Ishikawa (cell line): ENCODE results near the gene CBX3.

Experiments used
- CEBPB ChIP-seq: IDR thresholded peaks from 2 replicates; pipeline ENCODE4 v1.6.1; 2012
- CREB1 ChIP-seq: IDR thresholded peaks from 2 replicates; pipeline ENCODE4 v1.6.1; 2012; ENCODE audit warnings: low read depth
- EGR1 ChIP-seq: IDR thresholded peaks from 2 replicates; pipeline ENCODE4 v1.6.1; 2012
- EP300 ChIP-seq: IDR thresholded peaks from 2 replicates; pipeline ENCODE4 v1.6.1; 2012; ENCODE audit warnings: borderline replicate concordance
- TAF1 ChIP-seq: IDR thresholded peaks from 2 replicates; pipeline ENCODE4 v1.6.1; 2012; ENCODE audit warnings: low read depth, mild to moderate bottlenecking
- YY1 ChIP-seq: IDR thresholded peaks from 2 replicates; pipeline ENCODE4 v1.6.1; 2012; ENCODE audit warnings: low read depth
- TF ChIP-seq, protein P1 (sequence below): IDR thresholded peaks from 2 replicates; pipeline ENCODE4 v1.6.1; 2012
- TF ChIP-seq, protein P2 (sequence below): IDR thresholded peaks from 2 replicates; pipeline ENCODE4 v1.6.1; 2012

GRCh38 chr7:26169271-26169670 lies 32.3 kb upstream of the CBX3 start:
- TF ChIP-seq, protein P1, sequence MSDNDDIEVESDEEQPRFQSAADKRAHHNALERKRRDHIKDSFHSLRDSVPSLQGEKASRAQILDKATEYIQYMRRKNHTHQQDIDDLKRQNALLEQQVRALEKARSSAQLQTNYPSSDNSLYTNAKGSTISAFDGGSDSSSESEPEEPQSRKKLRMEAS = no peak
- TF ChIP-seq CREB1 (no peak), TAF1 (no peak), EGR1 (no peak), YY1 (no peak), EP300 (no peak), CEBPB (no peak)
- TF ChIP-seq, protein P2, sequence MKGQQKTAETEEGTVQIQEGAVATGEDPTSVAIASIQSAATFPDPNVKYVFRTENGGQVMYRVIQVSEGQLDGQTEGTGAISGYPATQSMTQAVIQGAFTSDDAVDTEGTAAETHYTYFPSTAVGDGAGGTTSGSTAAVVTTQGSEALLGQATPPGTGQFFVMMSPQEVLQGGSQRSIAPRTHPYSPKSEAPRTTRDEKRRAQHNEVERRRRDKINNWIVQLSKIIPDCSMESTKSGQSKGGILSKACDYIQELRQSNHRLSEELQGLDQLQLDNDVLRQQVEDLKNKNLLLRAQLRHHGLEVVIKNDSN = no peak
